Measurements from ENCODE around the gene BRF1.
"Not testable (repeated sequence)": the region's sequence is repeated elsewhere in the genome, so short reads cannot be mapped to it uniquely, and the experiment has no call there.

Gene BRF1

DNA sequence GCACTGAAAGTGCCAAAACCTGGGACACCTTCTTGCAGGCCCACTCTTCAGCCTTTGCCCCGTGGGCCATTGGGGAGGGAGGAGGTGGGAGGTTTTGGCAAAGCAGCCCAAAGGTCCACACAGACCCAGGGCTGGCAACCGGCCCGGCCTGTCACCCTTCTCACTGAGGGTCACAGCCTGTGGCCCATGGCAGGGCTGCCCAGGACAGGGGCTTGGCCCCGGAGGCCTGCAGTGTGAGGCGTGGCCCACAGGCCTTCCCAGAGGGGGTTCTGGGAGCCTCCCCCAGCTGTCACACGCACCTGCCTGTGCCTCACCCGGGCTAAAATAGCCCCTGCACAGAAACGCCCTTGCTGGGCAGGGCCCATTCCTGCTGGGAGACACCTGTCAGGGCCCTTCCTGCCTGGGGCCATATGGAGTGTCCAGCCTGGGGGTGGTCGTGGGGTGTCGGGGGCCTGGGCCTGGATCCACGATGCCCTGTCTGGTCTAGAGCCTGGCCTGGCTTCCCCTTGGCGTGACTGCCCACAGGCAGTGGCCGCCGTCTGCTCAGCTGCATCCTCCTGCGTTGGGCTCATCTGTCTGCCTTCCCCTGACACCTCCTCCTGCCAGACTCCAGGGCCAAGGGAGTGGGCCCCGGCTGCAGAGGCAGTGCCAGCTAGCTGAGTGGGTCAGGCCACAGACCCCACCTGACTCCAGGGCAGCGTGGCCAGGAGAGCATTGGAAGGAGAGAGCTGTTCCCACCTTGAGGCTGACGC is 33.0 kb upstream of the BRF1 start:
- in situ Hi-C loops (cut with MboI; ENCODE audit: low sequenced_read_pairs) = no loop called here

- in situ Hi-C loops (cut with MboI; ENCODE audit: low sequenced_read_pairs) = no loop called here
Measured at GRCh38 chr14:105333020-105333490, 32.3 kb upstream of the BRF1 start.

DNA sequence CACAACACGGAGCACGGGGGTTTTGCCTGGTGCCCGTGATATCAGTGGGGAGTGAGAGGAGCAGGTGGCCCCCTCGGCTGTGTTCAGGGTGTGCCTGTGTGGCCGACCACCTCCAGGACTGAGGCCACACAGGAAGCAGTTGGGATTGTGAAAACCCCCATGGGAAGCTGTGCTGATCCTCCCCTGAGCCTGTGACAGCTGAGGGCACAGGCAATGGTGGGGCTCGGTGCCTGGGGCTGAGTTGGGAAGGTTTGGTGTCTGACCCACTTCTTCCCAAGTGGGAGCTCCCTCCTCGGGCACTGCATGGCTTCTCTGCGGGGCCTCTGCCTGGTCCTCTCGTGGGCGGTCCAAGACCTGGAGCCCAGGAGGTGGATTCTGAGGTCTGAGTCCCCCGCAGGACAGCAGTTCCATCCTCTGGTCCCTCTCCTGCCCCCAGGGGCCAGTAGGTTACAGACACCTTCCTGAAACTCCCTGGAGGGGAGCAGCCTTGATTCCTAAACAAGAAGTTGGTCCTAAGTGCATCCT is 31.6 kb upstream of the BRF1 start:
- in situ Hi-C loops (cut with MboI; ENCODE audit: low sequenced_read_pairs) = no loop called here

DNA sequence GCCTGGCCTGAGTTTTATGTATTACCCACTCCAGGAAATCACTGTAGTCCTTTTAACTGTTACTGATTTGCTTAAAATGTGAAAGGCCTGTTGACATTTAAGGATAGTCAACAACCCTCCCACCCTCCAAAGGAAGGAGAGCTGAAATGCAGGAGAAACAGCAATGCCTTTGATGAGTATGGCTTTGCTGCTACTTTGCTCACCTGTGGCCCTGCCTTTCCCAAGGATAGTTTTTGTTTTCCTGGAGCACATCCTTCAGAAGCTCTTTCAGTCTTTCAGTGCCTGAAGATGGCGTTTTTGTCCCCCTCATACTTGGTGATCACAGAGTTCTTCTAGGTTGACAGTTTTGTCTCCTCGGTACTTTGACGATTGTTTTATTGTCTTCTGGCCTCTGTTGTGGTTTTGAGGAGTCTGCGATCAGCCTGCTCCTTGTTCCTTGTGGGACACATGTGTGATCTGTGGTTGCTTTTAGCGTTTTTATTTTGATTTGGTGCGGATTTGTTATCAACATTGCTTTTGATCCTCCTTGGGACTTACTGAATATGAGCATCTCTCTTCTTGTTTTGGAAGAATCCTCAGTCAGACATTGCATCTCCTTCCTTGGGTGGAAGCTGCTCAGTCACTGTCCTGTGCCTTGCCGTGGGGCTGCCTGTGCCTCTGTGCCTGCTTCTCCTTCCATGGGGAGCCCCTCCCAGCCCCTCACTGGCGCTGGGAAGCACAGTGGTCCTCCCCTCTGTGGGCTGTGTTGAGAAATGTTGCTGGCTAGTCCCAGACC is 31.0 kb upstream of the BRF1 start:
- in situ Hi-C loops (cut with MboI; ENCODE audit: low sequenced_read_pairs) = no loop called here

DNA sequence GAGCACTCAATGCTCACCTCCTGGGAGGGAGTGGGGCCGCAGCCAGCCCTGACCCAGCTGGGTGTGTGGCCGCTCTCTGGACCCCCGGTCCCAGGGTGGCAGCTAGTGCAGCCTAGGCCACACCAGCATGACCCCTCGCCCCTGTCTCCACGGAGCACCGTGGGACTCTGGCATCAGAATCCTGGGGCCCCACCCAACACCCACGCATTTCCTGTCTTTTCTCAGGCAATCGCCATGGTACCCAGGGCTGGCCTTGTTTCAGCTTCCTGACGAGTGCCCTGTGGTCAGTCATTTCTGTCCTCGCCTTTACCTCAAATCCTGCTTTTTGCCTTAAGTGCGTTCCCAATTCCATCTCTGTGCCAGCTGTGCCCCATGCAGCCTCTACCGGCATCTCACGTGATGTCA is 29.7 kb upstream of the BRF1 start:
- in situ Hi-C loops (cut with MboI; ENCODE audit: low sequenced_read_pairs) = no loop called here

DNA sequence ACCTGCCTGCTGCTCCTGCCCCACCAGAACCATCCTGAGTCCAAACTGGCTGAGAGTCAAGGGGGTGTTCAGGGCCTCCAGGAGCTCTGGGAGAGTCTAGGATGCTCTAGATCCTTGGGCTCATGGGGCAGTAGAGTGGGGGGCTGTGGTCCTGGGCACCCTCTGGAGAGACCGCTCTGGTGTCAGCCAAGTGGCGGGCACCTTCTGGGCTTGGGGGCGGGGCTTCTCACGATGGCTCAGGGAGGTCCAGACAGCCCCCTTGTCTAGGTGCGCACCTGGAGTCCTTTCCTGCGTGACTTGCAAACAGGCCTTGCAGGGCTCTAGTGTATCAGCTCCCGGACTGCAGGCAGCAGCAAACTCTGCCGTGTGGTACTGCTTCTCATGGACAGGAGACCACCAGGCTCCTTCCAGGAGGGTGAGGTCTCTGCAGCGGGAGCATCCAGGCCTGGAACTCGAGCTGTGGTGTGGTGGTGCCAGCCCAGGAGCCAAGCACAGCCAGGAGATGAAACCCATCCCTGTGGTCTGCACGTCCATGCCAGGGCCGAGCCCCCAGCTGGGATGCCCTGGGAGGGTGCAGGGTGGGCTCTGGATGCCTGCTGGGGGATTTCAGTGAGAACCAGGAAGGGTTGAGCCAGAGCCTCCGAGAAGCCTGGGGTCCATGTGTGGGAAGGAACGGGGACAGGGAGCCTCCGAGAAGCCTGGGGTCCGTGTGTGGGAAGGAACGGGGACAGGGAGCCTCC is 28.8 kb upstream of the BRF1 start:
- in situ Hi-C loops (cut with MboI; ENCODE audit: low sequenced_read_pairs) = no loop called here

- in situ Hi-C loops (cut with MboI; ENCODE audit: low sequenced_read_pairs) = no loop called here
Measured at GRCh38 chr14:105328678-105329390, 28.0 kb upstream of the BRF1 start.

- in situ Hi-C loops (cut with MboI; ENCODE audit: low sequenced_read_pairs) = no loop called here
Measured at GRCh38 chr14:105328070-105328677, 27.4 kb upstream of the BRF1 start.

DNA sequence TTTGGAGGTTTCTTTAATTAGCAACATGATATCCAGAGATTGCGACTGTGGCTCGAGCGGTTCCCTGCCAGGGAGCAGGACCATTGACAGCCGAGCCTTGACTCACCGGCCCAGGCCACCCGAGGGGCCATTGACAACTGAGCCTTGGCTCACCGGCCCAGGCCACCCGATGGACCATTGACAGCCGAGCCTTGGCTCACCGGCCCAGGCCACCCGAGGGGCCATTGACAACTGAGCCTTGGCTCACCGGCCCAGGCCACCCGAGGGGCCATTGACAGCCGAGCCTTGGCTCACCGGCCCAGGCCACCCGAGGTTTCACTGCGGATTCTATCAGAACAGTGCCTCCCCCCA is 26.9 kb upstream of the BRF1 start:
- in situ Hi-C loops (cut with MboI; ENCODE audit: low sequenced_read_pairs) = not testable (repeated sequence)

GRCh38 chr14:105326891-105327694 is 26.3 kb upstream of the BRF1 start:
- in situ Hi-C loops (cut with MboI; ENCODE audit: low sequenced_read_pairs) = no loop called here

GRCh38 chr14:105326568-105326867 is 25.7 kb upstream of the BRF1 start:
- in situ Hi-C loops (cut with MboI; ENCODE audit: low sequenced_read_pairs) = no loop called here

DNA sequence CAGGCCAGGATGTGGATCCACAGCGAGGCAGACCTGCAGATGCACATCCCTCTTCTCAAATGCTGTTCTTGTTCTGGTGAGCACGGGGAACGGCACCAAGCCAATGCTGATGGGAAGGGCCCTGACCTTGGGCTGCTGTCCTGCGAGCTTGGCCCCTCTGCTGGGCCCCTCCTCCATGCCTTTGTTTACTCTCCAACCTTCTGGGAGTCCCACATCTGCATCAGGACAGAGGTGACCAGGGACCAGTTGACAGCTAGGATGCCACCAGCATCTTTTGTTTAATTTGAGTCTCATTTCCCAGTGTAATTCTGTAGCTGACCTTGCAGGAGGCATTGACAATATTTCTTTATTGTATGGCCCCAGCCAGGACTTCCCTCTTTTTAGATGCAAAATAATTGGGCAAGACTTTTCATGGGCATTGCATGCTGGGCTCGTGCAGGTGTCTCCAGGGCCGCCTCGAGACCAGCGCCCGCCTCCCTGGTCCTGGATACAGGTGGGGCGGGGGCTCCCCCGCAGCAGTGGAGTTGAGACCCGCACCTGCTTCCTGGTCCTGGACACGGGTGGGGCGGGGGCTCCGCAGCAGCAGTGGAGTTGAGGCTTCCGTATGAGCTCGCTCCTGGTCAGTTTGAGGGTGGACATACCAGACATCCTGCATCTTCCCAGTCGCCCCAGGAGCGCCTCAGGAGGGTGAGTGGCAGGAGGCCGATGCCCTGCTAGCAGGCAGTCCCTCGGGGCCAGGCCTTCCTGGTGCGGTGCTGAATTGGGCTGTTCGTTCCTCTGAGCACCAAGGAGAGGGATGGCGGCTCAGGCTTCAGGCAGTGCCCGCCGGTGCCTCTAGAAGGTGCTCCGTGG is 25.1 kb upstream of the BRF1 start:
- in situ Hi-C loops (cut with MboI; ENCODE audit: low sequenced_read_pairs) = no loop called here

- in situ Hi-C loops (cut with MboI; ENCODE audit: low sequenced_read_pairs) = no loop called here
Measured at GRCh38 chr14:105325303-105325702, 24.5 kb upstream of the BRF1 start.

GRCh38 chr14:105324871-105325270 is 24.1 kb upstream of the BRF1 start:
- in situ Hi-C loops (cut with MboI; ENCODE audit: low sequenced_read_pairs) = no loop called here

- in situ Hi-C loops (cut with MboI; ENCODE audit: low sequenced_read_pairs) = no loop called here
Measured at GRCh38 chr14:105324080-105324778, 23.4 kb upstream of the BRF1 start.

- in situ Hi-C loops (cut with MboI; ENCODE audit: low sequenced_read_pairs) = no loop called here
Measured at GRCh38 chr14:105323663-105324062, 22.9 kb upstream of the BRF1 start.

- in situ Hi-C loops (cut with MboI; ENCODE audit: low sequenced_read_pairs) = no loop called here
Measured at GRCh38 chr14:105322791-105323556, 22.2 kb upstream of the BRF1 start.
